PFSK-1 (cell line): ENCODE measurements around the gene PARP15.

Experiments
- POLR2AphosphoS5 ChIP-seq: IDR thresholded peaks from 2 replicates; pipeline ENCODE4 v1.6.1; 2012; ENCODE audit warnings: low read depth, mild to moderate bottlenecking, control low read depth, low read length, moderate library complexity
- REST ChIP-seq, 2 experiments: IDR thresholded peaks; 2 replicates each; pipeline versions ENCODE4 v1.6.1 to v1.8.0; 2011 to 2012; ENCODE audit warnings: low read depth in 2 of 2, low read length in 2 of 2, control low read depth in 1 of 2, inconsistent platforms in 1 of 2, mild to moderate bottlenecking in 1 of 2, moderate library complexity in 1 of 2; ENCODE audit not compliant: insufficient read depth in 1 of 2
- SIN3A ChIP-seq: IDR thresholded peaks from 2 replicates; pipeline ENCODE4 v1.6.1; 2012; ENCODE audit warnings: mild to moderate bottlenecking, low read length, moderate library complexity, borderline replicate concordance; ENCODE audit not compliant: insufficient read depth
- TAF1 ChIP-seq: IDR thresholded peaks from 2 replicates; pipeline ENCODE4 v1.6.1; 2012; ENCODE audit warnings: low read length, control low read depth, borderline replicate concordance; ENCODE audit not compliant: insufficient read depth

DNA sequence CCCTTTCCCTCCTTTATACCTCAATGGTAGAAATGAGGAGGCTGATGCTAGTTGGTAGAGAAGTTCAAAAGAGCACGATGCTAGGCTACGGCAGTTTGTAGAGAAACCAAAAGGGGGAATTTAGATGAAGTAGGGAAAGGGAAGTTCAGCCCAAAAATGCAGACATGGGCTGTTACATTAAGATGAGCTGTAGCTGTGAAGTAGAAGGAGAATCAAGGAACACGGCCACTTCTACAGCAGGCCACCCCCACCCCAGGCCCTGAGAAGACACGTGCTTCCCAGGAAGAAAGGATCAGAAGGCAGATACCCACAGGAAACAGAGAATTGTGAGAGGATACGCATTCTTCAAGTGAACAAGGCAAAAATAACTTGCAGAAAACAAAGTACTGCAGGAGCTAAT is 101.1 kb downstream of the PARP15 start:
- no peak for TF ChIP-seq TAF1
- no peak for TF ChIP-seq SIN3A
- no peak for TF ChIP-seq POLR2AphosphoS5
- TF ChIP-seq REST (IDR thresholded peaks at IDR 0.05; ENCODE audit: insufficient read depth in 1 of 2, low read depth in 2 of 2, low read length in 2 of 2) = no peak
